ENCODE results near the gene CLEC16A. TPM values are rescaled to one million over a fixed set of nuclear protein-coding genes. Genes with fewer than 3 reads are reported as not detected.

Gene CLEC16A
- total RNA-seq, 4 donors from 2014 or later, result 7.6 to 65.6 (median 28.0) TPM

- intact Hi-C loops (cut with DNase I; ENCODE audit: low total_unique reads), result no loop called here
- Histone ChIP-seq H3K27me3 (no peaks in the 10 kb centered on the region), H3K4me3 (no peak overlapping the region), H3K9me3 (peaks cover 0 to 2% of the 10 kb centered on the region in 2 donors), H3K27ac (no peak overlapping the region), H3K4me1 (no peaks in the 10 kb centered on the region), H3K36me3 (no peaks in the 10 kb centered on the region)
- TF ChIP-seq CTCF (IDR thresholded peaks at IDR 0.05) (no peak), POLR2A (IDR thresholded peaks at IDR 0.05) (no peak)
- DNase-seq, result no peak
Measured at GRCh38 chr16:11212798-11213196, 268.4 kb downstream of the CLEC16A start.

GRCh38 chr16:11213373-11213772 is 269.0 kb downstream of the CLEC16A start:
- peaks cover 0 to 7% of the 10 kb centered on the region in 2 donors for H3K9me3 ChIP-seq
- no peak overlapping the region for H3K27ac ChIP-seq
- H3K4me3 ChIP-seq, result no peak overlapping the region
- H3K27me3 ChIP-seq, result no peaks in the 10 kb centered on the region
- TF ChIP-seq POLR2A (IDR thresholded peaks at IDR 0.05) (no peak), CTCF (IDR thresholded peaks at IDR 0.05) (no peak)
- DNase-seq, result no peak
- no peaks in the 10 kb centered on the region for H3K36me3 ChIP-seq
- H3K4me1 ChIP-seq, result no peaks in the 10 kb centered on the region
- intact Hi-C loops (cut with DNase I; ENCODE audit: low total_unique reads), result no loop called here

- Histone ChIP-seq H3K36me3 (no peaks in the 10 kb centered on the region), H3K9me3 (peaks cover 0 to 7% of the 10 kb centered on the region in 2 donors), H3K4me1 (no peaks in the 10 kb centered on the region), H3K4me3 (no peak overlapping the region), H3K27me3 (no peaks in the 10 kb centered on the region), H3K27ac (no peak overlapping the region)
- TF ChIP-seq CTCF (IDR thresholded peaks at IDR 0.05) (no peak), POLR2A (IDR thresholded peaks at IDR 0.05) (no peak)
- intact Hi-C loops (cut with DNase I; ENCODE audit: low total_unique reads), result no loop called here
- DNase-seq, result no peak
Measured at GRCh38 chr16:11213799-11214198, 269.4 kb downstream of the CLEC16A start.

- peaks cover 0 to 7% of the 10 kb centered on the region in 2 donors for H3K9me3 ChIP-seq
- H3K27me3 ChIP-seq, result no peaks in the 10 kb centered on the region
- H3K4me3 ChIP-seq, result no peak overlapping the region
- H3K4me1 ChIP-seq, result no peaks in the 10 kb centered on the region
- intact Hi-C loops (cut with DNase I; ENCODE audit: low total_unique reads), result no loop called here
- no peaks in the 10 kb centered on the region for H3K36me3 ChIP-seq
- TF ChIP-seq CTCF (IDR thresholded peaks at IDR 0.05) (no peak), POLR2A (IDR thresholded peaks at IDR 0.05) (no peak)
- H3K27ac ChIP-seq, result no peak overlapping the region
- DNase-seq, result no peak
Measured at GRCh38 chr16:11215935-11216556, 271.7 kb downstream of the CLEC16A start.

GRCh38 chr16:11217651-11218603 is 273.6 kb downstream of the CLEC16A start:
- intact Hi-C loops (cut with DNase I; ENCODE audit: low total_unique reads), result no loop called here
- Histone ChIP-seq H3K27ac (no peak overlapping the region), H3K9me3 (peaks cover 0 to 7% of the 10 kb centered on the region in 2 donors), H3K4me1 (no peaks in the 10 kb centered on the region), H3K27me3 (no peaks in the 10 kb centered on the region), H3K36me3 (no peaks in the 10 kb centered on the region), H3K4me3 (no peak overlapping the region)
- no peak for DNase-seq
- TF ChIP-seq CTCF (IDR thresholded peaks at IDR 0.05) (no peak), POLR2A (IDR thresholded peaks at IDR 0.05) (no peak)
